GM10847 (cell line): ENCODE results near the gene PRR15.

Source experiments
- POLR2A ChIP-seq: IDR thresholded peaks from 2 replicates; pipeline ENCODE4 v1.6.1; 2011; ENCODE audit not compliant: insufficient read length; ENCODE audit errors: extremely low read depth

The PRR15 gene

GRCh38 chr7:29597266-29597665, 33.6 kb downstream of the PRR15 start:
- TF ChIP-seq POLR2A: no peak

- no peak for TF ChIP-seq POLR2A
Measured at GRCh38 chr7:29598137-29598536, 34.5 kb downstream of the PRR15 start.

- no peak for TF ChIP-seq POLR2A
Measured at GRCh38 chr7:29598613-29599012, 35.0 kb downstream of the PRR15 start.

- TF ChIP-seq POLR2A: no peak
Measured at GRCh38 chr7:29599026-29599425, 35.4 kb downstream of the PRR15 start.

- TF ChIP-seq POLR2A: no peak
Measured at GRCh38 chr7:29600661-29601060, 37.0 kb downstream of the PRR15 start.

- no peak for TF ChIP-seq POLR2A
Measured at GRCh38 chr7:29604052-29604451, 40.4 kb downstream of the PRR15 start.

- TF ChIP-seq POLR2A: no peak
Measured at GRCh38 chr7:29604702-29605101, 41.1 kb downstream of the PRR15 start.

GRCh38 chr7:29605671-29606070, 42.0 kb downstream of the PRR15 start:
- TF ChIP-seq POLR2A: no peak

- TF ChIP-seq POLR2A: no peak
Measured at GRCh38 chr7:29606287-29606721, 42.7 kb downstream of the PRR15 start.

GRCh38 chr7:29606830-29607229, 43.2 kb downstream of the PRR15 start:
- no peak for TF ChIP-seq POLR2A

- no peak for TF ChIP-seq POLR2A
Measured at GRCh38 chr7:29607259-29607658, 43.6 kb downstream of the PRR15 start.

GRCh38 chr7:29607889-29608288, 44.3 kb downstream of the PRR15 start:
- TF ChIP-seq POLR2A: no peak

- TF ChIP-seq POLR2A: no peak
Measured at GRCh38 chr7:29609162-29610037, 45.8 kb downstream of the PRR15 start.

- TF ChIP-seq POLR2A: no peak
Measured at GRCh38 chr7:29610086-29610485, 46.5 kb downstream of the PRR15 start.

GRCh38 chr7:29611941-29612544, 48.4 kb downstream of the PRR15 start:
- TF ChIP-seq POLR2A: no peak

GRCh38 chr7:29612596-29612995, 49.0 kb downstream of the PRR15 start:
- no peak for TF ChIP-seq POLR2A
